Measurements from ENCODE around the gene DEAF1. TPM values are rescaled to one million over a fixed set of nuclear protein-coding genes. Genes with fewer than 3 reads are reported as not detected.

The DEAF1 gene
- total and polyA plus RNA-seq, 2 of the 13 experiments (the other 11 are each of a cell fraction or from before 2014, with no cell fraction given), result 22.3 to 29.6 TPM

DNA sequence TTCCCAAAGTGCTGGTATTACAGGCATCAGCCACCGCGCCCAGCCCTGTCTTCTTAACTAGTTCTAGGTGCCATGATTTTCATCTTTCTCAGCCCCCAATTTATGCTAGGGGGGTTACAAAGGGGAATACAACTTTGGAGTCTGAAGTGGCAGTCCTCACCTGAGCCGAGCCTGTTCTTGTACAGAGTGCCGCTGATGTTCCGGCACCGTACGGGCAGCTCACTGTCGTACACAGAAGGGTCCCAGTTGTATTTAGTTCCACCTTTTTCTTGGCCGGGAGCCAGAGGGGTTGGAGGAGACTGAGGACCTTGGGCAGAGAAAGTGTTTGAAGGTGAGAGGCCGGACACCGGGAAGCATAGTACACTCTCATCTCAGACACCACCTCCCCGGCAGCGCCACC, 7.3 kb downstream of the DEAF1 start (continued):
- TF ChIP-seq, protein P1, sequence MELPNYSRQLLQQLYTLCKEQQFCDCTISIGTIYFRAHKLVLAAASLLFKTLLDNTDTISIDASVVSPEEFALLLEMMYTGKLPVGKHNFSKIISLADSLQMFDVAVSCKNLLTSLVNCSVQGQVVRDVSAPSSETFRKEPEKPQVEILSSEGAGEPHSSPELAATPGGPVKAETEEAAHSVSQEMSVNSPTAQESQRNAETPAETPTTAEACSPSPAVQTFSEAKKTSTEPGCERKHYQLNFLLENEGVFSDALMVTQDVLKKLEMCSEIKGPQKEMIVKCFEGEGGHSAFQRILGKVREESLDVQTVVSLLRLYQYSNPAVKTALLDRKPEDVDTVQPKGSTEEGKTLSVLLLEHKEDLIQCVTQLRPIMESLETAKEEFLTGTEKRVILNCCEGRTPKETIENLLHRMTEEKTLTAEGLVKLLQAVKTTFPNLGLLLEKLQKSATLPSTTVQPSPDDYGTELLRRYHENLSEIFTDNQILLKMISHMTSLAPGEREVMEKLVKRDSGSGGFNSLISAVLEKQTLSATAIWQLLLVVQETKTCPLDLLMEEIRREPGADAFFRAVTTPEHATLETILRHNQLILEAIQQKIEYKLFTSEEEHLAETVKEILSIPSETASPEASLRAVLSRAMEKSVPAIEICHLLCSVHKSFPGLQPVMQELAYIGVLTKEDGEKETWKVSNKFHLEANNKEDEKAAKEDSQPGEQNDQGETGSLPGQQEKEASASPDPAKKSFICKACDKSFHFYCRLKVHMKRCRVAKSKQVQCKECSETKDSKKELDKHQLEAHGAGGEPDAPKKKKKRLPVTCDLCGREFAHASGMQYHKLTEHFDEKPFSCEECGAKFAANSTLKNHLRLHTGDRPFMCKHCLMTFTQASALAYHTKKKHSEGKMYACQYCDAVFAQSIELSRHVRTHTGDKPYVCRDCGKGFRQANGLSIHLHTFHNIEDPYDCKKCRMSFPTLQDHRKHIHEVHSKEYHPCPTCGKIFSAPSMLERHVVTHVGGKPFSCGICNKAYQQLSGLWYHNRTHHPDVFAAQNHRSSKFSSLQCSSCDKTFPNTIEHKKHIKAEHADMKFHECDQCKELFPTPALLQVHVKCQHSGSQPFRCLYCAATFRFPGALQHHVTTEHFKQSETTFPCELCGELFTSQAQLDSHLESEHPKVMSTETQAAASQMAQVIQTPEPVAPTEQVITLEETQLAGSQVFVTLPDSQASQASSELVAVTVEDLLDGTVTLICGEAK (IDR thresholded peaks at IDR 0.05), result no peak
- TF ChIP-seq, protein P1 (CRISPR knock-in tag; IDR thresholded peaks at IDR 0.05), result no peak
- no peak for TF ChIP-seq ZBTB7B (CRISPR knock-in tag; IDR thresholded peaks at IDR 0.05)
